Esophagus muscularis mucosa (tissue), 4 donors: ENCODE results near the gene DGLUCY. TPM values are rescaled to one million over a fixed set of nuclear protein-coding genes. Genes with fewer than 3 reads are reported as not detected.
A peak's percentile ranks its signal among the peaks of the same experiment; 100 is the strongest.
"Not testable (repeated sequence)": the region's sequence is repeated elsewhere in the genome, so short reads cannot be mapped to it uniquely, and the experiment has no call there.

Experiments
- DNase-seq: peaks from one replicate; pipeline ENCODE4 v3.0.0-alpha.2; 2017; ENCODE audit errors: extremely low spot score
- H3K27ac ChIP-seq, 4 donors: fragments of 200-600 bp; sonication (generic); replicated peaks in 1 of 4; 1 replicate in 3 of 4; 2 replicates in 1 of 4; pipeline ENCODE4 v1.5.1; 2016 to 2019; ENCODE audit warnings: mild to moderate bottlenecking in 1 of 4
- H3K27me3 ChIP-seq, 4 donors: fragments of 200-600 bp; sonication (generic); one replicate each; pipeline versions ENCODE4 v1.5.1 to v1.6.0; 2016 to 2019
- H3K36me3 ChIP-seq, 4 donors: fragments of 200-600 bp; sonication (generic); one replicate each; pipeline ENCODE4 v1.5.1; 2016 to 2019
- H3K4me1 ChIP-seq, 4 donors: fragments of 200-600 bp; sonication (generic); one replicate each; pipeline ENCODE4 v1.5.1; 2016 to 2019
- H3K4me3 ChIP-seq, 4 donors: fragments of 200-600 bp; sonication (generic); 1 replicate in 2 of 4; 2 replicates in 2 of 4; pipeline ENCODE4 v1.5.1; 2016 to 2019; ENCODE audit warnings: mild to moderate bottlenecking in 4 of 4, moderate library complexity in 1 of 4
- H3K9me3 ChIP-seq, 4 donors: fragments of 200-600 bp; sonication (generic); 1 replicate in 3 of 4; 2 replicates in 1 of 4; pipeline ENCODE4 v1.5.1; 2016 to 2019
- CTCF ChIP-seq, 3 experiments: fragments of 200-600 bp in 2 of 3; fragments of 450-650 bp in 1 of 3; sonication (generic) in 2 of 3; IDR thresholded peaks; one replicate each; pipeline ENCODE4 v1.5.1; 2017 to 2019; ENCODE audit warnings: antibody characterized with exemption in 3 of 3, mild to moderate bottlenecking in 2 of 3, moderate library complexity in 1 of 3
- EP300 ChIP-seq: sonication (generic); formaldehyde crosslinking; IDR thresholded peaks from one replicate; pipeline ENCODE4 v1.6.1; 2017; ENCODE audit warnings: antibody characterized with exemption
- POLR2A ChIP-seq: fragments of 450-650 bp; IDR thresholded peaks from one replicate; pipeline ENCODE4 v1.6.1; 2017; ENCODE audit warnings: antibody characterized with exemption, moderate library complexity, mild to moderate bottlenecking, low read depth
- POLR2AphosphoS5 ChIP-seq, 2 donors: sonication (generic); formaldehyde crosslinking; IDR thresholded peaks; one replicate each; pipeline ENCODE4 v1.6.1; 2017; ENCODE audit warnings: antibody characterized with exemption in 2 of 2
- WGBS: methylation state at CpG from one replicate; pipeline ENCODE4 v1.1.5; 2018; 5-methylcytosine and 5-hydroxymethylcytosine counted together
- intact Hi-C: fragments of 100-400 bp; cut with DNase I; formaldehyde crosslinking; loops from one replicate; pipeline ENCODE4 v1.15.1; 2023
- total RNA-seq, 4 donors: library from RNA; depleted of rRNA; stranded (reverse); fragments of >200 nt; gene quantifications; one replicate each; pipeline versions ENCODE4 v1.1.0 to v1.2.1, GENCODE V29; 2016

Gene DGLUCY
- total RNA-seq, 4 donors from 2014 or later: 47.2 to 88.2 (median 66.5) TPM

GRCh38 chr14:91084516-91084915 lies 29.4 kb upstream of the DGLUCY start:
- 67% methylated on average over 2 of the region's 2 CpGs for WGBS
- Histone ChIP-seq H3K27ac (no peak overlapping the region), H3K9me3 (no peaks in the 10 kb centered on the region), H3K27me3 (no peaks in the 10 kb centered on the region), H3K36me3 (no peaks in the 10 kb centered on the region), H3K4me3 (no peak overlapping the region), H3K4me1 (peaks cover 0 to 22% (median 16%) of the 10 kb centered on the region in 4 donors)
- no peak for DNase-seq
- intact Hi-C loops: no loop called here
- no peak for TF ChIP-seq POLR2A
- no peak for TF ChIP-seq EP300
- no peak for TF ChIP-seq CTCF (IDR thresholded peaks at IDR 0.05)
- TF ChIP-seq POLR2AphosphoS5 (IDR thresholded peaks at IDR 0.05): no peak

GRCh38 chr14:91087470-91087869 lies 26.4 kb upstream of the DGLUCY start:
- H3K4me1 ChIP-seq: peaks cover 0 to 22% (median 16%) of the 10 kb centered on the region in 4 donors
- DNase-seq, H3K36me3 ChIP-seq, H3K4me3 ChIP-seq, intact Hi-C loops, H3K27me3 ChIP-seq, H3K9me3 ChIP-seq: not testable (repeated sequence)
- WGBS: 45% methylated on average over 5 of the region's 5 CpGs
- peak overlapping the region; percentile 10 to 60 (median 36) for H3K27ac ChIP-seq

- Histone ChIP-seq H3K27me3 (no peaks in the 10 kb centered on the region), H3K9me3 (no peaks in the 10 kb centered on the region), H3K36me3 (no peaks in the 10 kb centered on the region), H3K4me3 (no peak overlapping the region), H3K4me1 (peaks cover 0 to 22% (median 16%) of the 10 kb centered on the region in 4 donors), H3K27ac (peak overlapping the region in 2 of 4 donors; percentile 21 to 60)
- WGBS: 89% methylated on average over 4 of the region's 5 CpGs
- DNase-seq: no peak
- intact Hi-C loops: no loop called here
- TF ChIP-seq POLR2A (no peak), POLR2AphosphoS5 (IDR thresholded peaks at IDR 0.05) (no peak), EP300 (no peak), CTCF (IDR thresholded peaks at IDR 0.05) (no peak)
Observed at GRCh38 chr14:91088585-91089235, 25.2 kb upstream of the DGLUCY start.

- peaks cover 0 to 22% (median 16%) of the 10 kb centered on the region in 4 donors for H3K4me1 ChIP-seq
- WGBS: 96% methylated on average over 6 of the region's 7 CpGs
- TF ChIP-seq EP300: no peak
- H3K4me3 ChIP-seq: no peak overlapping the region
- H3K36me3 ChIP-seq: no peaks in the 10 kb centered on the region
- intact Hi-C loops: no loop called here
- DNase-seq: no peak
- H3K27ac ChIP-seq: no peak overlapping the region
- H3K9me3 ChIP-seq: no peaks in the 10 kb centered on the region
- no peaks in the 10 kb centered on the region for H3K27me3 ChIP-seq
Observed at GRCh38 chr14:91089958-91090535, 23.8 kb upstream of the DGLUCY start.

GRCh38 chr14:91090743-91091142 lies 23.1 kb upstream of the DGLUCY start:
- WGBS: 67% methylated on average over 1 of the region's 1 CpG
- TF ChIP-seq POLR2AphosphoS5 (IDR thresholded peaks at IDR 0.05) (no peak), EP300 (no peak), CTCF (IDR thresholded peaks at IDR 0.05) (no peak), POLR2A (no peak)
- intact Hi-C loops: no loop called here

More at GRCh38 chr14:91090743-91091142, 23.1 kb upstream of the DGLUCY start:
- Histone ChIP-seq H3K27me3 (no peaks in the 10 kb centered on the region), H3K36me3 (no peaks in the 10 kb centered on the region), H3K4me3 (no peak overlapping the region), H3K9me3 (no peaks in the 10 kb centered on the region), H3K4me1 (peaks cover 0 to 22% (median 16%) of the 10 kb centered on the region in 4 donors), H3K27ac (no peak overlapping the region)
- no peak for DNase-seq
